Left ventricle myocardium inferior (tissue), 1 donor: ENCODE data around the gene NDUFV1. TPM values are rescaled to one million over a fixed set of nuclear protein-coding genes. Genes with fewer than 3 reads are reported as not detected.

ENCODE experiments used
- DNase-seq: peaks from one replicate; pipeline ENCODE4 v3.0.0-alpha.2; 2020
- H3K27ac ChIP-seq: fragments of 200-600 bp; replicated peaks from 2 replicates; pipeline ENCODE4 v1.8.0; 2021
- H3K27me3 ChIP-seq: fragments of 200-600 bp; 2 replicates; pipeline ENCODE4 v1.8.0; 2021; ENCODE audit warnings: low read depth
- H3K36me3 ChIP-seq: fragments of 200-600 bp; 2 replicates; pipeline ENCODE4 v1.8.0; 2021
- H3K4me1 ChIP-seq: fragments of 200-600 bp; 2 replicates; pipeline ENCODE4 v1.8.0; 2021
- H3K4me3 ChIP-seq: fragments of 200-600 bp; 2 replicates; pipeline ENCODE4 v1.8.0; 2021; ENCODE audit warnings: mild to moderate bottlenecking, moderate library complexity
- H3K9me3 ChIP-seq: fragments of 200-600 bp; replicated peaks from 2 replicates; pipeline ENCODE4 v1.8.0; 2021
- intact Hi-C: fragments of 100-400 bp; cut with micrococcal nuclease; formaldehyde crosslinking; loops from one replicate; pipeline ENCODE4 v1.11.0; 2022
- total RNA-seq: library from RNA; stranded (reverse); fragmentation: NEBNext Ultra II Directional; extraction: Animal tissue kit (Norgen Biotek cat#: 25700); gene quantifications from one replicate; pipeline ENCODE4 v1.2.1, GENCODE V29; 2021
- TF ChIP-seq, protein P1 (sequence below): fragments of 200-600 bp; IDR thresholded peaks from 2 replicates; pipeline ENCODE4 v1.8.0; 2021; ENCODE audit warnings: antibody characterized with exemption, mild to moderate bottlenecking, borderline replicate concordance
- donor health status: DM: no; HTN: yes; CAD: no; lungs with severe emphysema.

Gene NDUFV1
- total RNA-seq, 1 donor from 2014 or later: 640 TPM

DNA sequence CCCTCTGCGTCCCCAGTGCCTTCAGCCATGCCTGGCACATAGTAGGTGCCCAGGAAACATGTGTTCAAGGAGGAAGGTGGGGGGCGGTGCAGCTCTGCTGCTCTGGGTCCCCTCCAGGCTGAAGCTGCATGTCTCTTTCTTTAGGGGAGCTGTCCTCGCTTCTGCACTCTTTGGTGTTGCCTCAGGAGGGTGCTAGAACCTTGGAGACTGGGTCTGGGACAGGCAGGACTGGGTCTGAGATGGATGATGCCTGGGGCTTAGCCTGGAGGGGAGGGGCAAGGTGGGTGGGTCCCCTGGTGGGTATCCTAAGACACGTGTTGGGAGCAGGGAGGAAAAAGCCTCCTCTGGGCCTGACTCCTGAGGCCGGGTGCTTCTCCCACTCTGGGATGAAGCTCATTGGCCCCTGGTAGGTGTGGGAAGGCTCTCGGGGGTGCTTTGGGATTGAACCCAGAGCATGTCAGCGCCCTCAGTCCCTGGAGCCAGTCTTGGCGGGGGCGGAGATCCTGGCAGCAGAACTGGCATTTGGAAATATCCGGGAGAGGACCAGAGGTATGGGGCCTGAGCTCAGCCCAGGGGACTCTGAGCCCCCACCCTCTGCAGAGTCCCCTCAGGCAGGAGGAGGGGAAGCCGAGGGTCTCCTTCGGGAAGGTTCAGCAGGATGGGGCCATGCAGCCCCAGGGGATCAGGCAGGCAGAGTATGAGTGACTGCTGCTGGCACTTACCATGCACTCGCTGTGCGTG lies 29.8 kb upstream of the NDUFV1 start:
- no peak overlapping the region for H3K27ac ChIP-seq
- H3K27me3 ChIP-seq: peaks cover 43% of the 10 kb centered on the region
- no peaks in the 10 kb centered on the region for H3K9me3 ChIP-seq
- no peak overlapping the region for H3K4me3 ChIP-seq
- no peaks in the 10 kb centered on the region for H3K36me3 ChIP-seq
- intact Hi-C loops: no loop called here
- TF ChIP-seq, protein P1, sequence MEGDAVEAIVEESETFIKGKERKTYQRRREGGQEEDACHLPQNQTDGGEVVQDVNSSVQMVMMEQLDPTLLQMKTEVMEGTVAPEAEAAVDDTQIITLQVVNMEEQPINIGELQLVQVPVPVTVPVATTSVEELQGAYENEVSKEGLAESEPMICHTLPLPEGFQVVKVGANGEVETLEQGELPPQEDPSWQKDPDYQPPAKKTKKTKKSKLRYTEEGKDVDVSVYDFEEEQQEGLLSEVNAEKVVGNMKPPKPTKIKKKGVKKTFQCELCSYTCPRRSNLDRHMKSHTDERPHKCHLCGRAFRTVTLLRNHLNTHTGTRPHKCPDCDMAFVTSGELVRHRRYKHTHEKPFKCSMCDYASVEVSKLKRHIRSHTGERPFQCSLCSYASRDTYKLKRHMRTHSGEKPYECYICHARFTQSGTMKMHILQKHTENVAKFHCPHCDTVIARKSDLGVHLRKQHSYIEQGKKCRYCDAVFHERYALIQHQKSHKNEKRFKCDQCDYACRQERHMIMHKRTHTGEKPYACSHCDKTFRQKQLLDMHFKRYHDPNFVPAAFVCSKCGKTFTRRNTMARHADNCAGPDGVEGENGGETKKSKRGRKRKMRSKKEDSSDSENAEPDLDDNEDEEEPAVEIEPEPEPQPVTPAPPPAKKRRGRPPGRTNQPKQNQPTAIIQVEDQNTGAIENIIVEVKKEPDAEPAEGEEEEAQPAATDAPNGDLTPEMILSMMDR: no peak
- no peaks in the 10 kb centered on the region for H3K4me1 ChIP-seq
- DNase-seq: no peak

DNA sequence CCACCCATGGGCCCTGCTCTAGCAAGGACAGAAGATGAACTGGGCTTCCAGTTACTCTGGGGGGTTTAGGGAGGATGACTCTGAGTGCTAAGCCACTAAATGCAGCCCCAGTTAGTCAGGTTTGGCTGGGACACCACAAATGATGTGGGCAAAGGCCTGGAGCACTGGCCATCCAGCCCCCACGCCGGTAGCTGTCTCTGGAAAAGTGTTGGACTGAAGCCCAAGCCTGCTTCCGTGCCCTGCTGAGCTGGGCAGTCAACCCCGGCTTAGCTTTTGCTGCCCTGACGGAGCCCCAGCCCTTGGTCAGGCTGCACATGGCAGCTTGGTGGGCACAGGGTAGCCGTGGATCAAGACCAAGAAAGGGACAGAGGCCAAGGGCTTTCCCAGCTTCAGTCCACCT lies 28.8 kb upstream of the NDUFV1 start:
- DNase-seq: no peak
- TF ChIP-seq, protein P1: no peak
- peaks cover 43% of the 10 kb centered on the region for H3K27me3 ChIP-seq
- intact Hi-C loops: no loop called here
- H3K4me3 ChIP-seq: no peak overlapping the region
- no peaks in the 10 kb centered on the region for H3K36me3 ChIP-seq
- H3K27ac ChIP-seq: no peak overlapping the region
- H3K9me3 ChIP-seq: no peaks in the 10 kb centered on the region
- H3K4me1 ChIP-seq: peaks cover 5% of the 10 kb centered on the region

DNA sequence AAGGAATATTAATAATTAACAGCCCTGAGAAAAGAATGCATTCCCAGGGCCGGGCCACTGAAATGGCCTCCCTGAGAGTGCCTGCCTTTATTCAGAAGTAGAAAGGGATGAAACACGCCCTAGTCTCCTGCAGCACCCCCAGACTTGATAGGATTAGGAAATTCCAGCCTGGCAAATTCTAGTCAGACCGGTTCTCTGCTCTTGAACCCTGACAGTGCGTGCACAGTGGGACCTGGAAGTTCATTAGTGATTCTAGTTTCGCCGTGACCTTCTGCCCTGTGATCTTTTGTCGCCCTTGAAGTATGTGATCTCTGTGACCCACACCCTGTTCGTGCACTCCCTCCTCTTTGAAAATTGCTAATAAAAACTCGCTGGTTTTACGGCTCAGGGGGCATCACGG lies 25.3 kb upstream of the NDUFV1 start:
- Histone ChIP-seq H3K4me1 (peaks cover 24% of the 10 kb centered on the region), H3K27ac (no peak overlapping the region), H3K9me3 (no peaks in the 10 kb centered on the region), H3K4me3 (no peak overlapping the region), H3K36me3 (peaks cover 14% of the 10 kb centered on the region), H3K27me3 (peaks cover 21% of the 10 kb centered on the region)
- TF ChIP-seq, protein P1: no peak
- no peak for DNase-seq
- intact Hi-C loops: no loop called here

DNA sequence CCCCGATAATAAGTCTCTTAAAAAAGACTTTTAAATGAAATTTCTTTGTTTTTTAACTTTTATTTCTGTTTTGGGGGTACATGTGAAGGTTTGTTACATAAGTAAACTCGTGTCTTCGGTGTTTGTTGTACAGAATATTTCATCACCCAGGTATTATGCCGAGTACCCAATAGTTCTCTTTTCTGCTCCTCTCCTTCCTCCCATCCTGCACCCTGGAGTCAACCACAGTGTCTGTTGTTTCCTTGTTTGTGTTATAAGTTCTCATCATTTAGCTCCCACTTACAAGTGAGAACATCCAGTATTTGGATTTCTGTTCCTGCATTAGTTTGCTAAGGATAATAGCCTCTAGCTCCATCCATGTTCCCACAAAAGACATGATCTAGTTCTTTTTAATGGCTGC lies 24.7 kb upstream of the NDUFV1 start:
- Histone ChIP-seq H3K27ac (no peak overlapping the region), H3K4me1 (peaks cover 24% of the 10 kb centered on the region), H3K27me3 (peaks cover 16% of the 10 kb centered on the region), H3K4me3 (no peak overlapping the region), H3K9me3 (no peaks in the 10 kb centered on the region), H3K36me3 (peaks cover 17% of the 10 kb centered on the region)
- intact Hi-C loops: no loop called here
- TF ChIP-seq, protein P1: no peak
- DNase-seq: no peak

DNA sequence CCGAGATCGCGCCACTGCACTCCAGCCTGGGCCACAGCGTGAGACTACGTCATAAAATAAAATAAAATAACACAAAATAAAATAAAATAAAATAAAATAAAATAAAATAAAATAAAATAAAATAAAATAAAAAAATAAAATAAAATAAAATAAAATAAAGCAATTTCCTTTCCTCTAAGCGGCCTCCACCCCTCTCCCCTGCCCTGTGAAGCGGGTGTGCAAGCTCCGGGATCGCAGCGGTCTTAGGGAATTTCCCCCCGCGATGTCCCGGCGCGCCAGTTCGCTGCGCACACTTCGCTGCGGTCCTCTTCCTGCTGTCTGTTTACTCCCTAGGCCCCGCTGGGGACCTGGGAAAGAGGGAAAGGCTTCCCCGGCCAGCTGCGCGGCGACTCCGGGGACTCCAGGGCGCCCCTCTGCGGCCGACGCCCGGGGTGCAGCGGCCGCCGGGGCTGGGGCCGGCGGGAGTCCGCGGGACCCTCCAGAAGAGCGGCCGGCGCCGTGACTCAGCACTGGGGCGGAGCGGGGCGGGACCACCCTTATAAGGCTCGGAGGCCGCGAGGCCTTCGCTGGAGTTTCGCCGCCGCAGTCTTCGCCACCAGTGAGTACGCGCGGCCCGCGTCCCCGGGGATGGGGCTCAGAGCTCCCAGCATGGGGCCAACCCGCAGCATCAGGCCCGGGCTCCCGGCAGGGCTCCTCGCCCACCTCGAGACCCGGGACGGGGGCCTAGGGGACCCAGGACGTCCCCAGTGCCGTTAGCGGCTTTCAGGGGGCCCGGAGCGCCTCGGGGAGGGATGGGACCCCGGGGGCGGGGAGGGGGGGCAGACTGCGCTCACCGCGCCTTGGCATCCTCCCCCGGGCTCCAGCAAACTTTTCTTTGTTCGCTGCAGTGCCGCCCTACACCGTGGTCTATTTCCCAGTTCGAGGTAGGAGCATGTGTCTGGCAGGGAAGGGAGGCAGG lies 23.2 kb upstream of the NDUFV1 start, which contains the start of gene GSTP1:
Gene GSTP1 (plus strand): TSS at position 566 of the 958 bp plus-strand sequence. CDS start 32 bp downstream, at position 598.
- H3K27me3 ChIP-seq: peaks cover under 1% of the 10 kb centered on the region
- no peaks in the 10 kb centered on the region for H3K9me3 ChIP-seq
- peak within 1 kb of the TSS; percentile 91 for H3K4me3 ChIP-seq
- peaks cover 24% of the 10 kb centered on the region for H3K4me1 ChIP-seq
- intact Hi-C loops: no loop called here
- H3K27ac ChIP-seq: peak within 1 kb of the TSS; percentile 99
- peak; percentile 94 for DNase-seq
- TF ChIP-seq, protein P1: peak; percentile 89
- peaks cover 27% of the 10 kb centered on the region for H3K36me3 ChIP-seq
